Measurements from ENCODE around the gene MAPK11.

The MAPK11 gene

GRCh38 chr22:50264104-50264745 lies 6.0 kb downstream of the MAPK11 start:
- H3K4me3 ChIP-seq (ENCODE audit: low read depth, low read length): no peak overlapping the region
- no peak for TF ChIP-seq CTCF (conservative IDR thresholded peaks at IDR 0.05; ENCODE audit: low read depth, low read length)
- no peak for DNase-seq (ENCODE audit: low read depth)

DNA sequence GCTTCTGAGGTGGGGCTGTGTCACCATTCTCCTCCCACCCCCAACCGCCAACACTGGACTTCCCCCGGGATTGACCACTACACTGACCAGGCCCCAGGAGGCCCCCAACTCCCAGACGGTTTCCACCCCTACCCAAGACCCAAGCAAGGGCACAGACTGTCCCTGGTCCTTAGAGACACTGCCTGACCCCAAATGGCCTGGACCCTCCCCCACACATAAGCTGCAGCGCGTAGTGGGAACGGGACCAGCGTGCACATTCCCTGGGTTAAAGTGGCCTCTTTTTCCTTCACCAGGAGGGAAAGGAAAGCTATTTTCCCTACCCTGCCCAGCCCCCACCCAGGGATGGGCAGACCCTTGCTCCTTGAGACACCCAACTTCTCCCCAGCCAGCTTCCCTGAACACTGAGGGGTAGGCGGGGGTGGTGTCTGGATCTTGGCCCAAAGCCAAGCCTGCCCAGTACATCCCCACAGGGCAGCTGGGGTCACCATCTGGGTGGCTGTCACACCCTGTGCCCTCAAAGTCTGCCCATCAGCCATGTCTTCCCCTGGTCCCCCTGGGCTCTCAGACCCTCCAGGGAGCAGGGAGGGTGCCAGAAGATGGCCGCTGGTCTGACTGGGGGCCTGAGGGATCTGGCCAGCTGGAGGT lies 7.1 kb downstream of the MAPK11 start:
- no peak overlapping the region for H3K4me3 ChIP-seq (ENCODE audit: low read depth, low read length)
- no peak for TF ChIP-seq CTCF (conservative IDR thresholded peaks at IDR 0.05; ENCODE audit: low read depth, low read length)
- no peak for DNase-seq (ENCODE audit: low read depth)

DNA sequence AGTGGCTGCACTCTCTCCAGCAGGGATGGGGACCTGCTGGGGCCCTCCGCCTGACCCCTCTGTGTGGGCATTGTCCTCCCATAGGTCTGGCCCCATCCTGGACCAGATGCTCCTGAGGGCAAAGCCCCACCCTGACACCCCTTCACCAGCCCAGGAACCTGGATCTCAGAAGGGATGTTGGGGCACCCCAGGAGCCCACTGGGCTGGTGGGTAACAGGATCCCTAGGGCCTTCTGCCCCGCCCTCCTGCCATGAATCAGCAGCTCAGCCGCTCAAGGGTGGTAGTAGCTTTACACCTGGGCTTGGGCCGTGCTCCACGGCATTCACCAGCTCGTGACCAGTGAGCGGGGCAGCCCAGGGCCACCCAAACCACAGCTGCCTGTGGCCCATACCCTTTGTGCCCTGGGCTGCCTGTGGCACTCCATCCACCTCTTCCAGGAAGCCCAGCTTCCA lies 7.7 kb downstream of the MAPK11 start:
- no peak for TF ChIP-seq CTCF (conservative IDR thresholded peaks at IDR 0.05; ENCODE audit: low read depth, low read length)
- no peak for DNase-seq (ENCODE audit: low read depth)
- no peak overlapping the region for H3K4me3 ChIP-seq (ENCODE audit: low read depth, low read length)

GRCh38 chr22:50261615-50262459 lies 8.3 kb downstream of the MAPK11 start, which contains the start of gene MAPK12:
TSS of gene MAPK12 (minus strand) at chr22:50261683. CDS start at chr22:50261509, 174 bp downstream.
- no peak for TF ChIP-seq CTCF (conservative IDR thresholded peaks at IDR 0.05; ENCODE audit: low read depth, low read length)
- peak; percentile 28 for DNase-seq (ENCODE audit: low read depth)
- peak within 1 kb of the TSS; percentile 67 for H3K4me3 ChIP-seq (ENCODE audit: low read depth, low read length)

GRCh38 chr22:50260801-50261614 lies 9.2 kb downstream of the MAPK11 start:
- no peak for TF ChIP-seq CTCF (conservative IDR thresholded peaks at IDR 0.05; ENCODE audit: low read depth, low read length)
- H3K4me3 ChIP-seq (ENCODE audit: low read depth, low read length): peak overlapping the region; percentile 67
- peak; percentile 80 for DNase-seq (ENCODE audit: low read depth)

- TF ChIP-seq CTCF (conservative IDR thresholded peaks at IDR 0.05; ENCODE audit: low read depth, low read length): no peak
- no peak for DNase-seq (ENCODE audit: low read depth)
- H3K4me3 ChIP-seq (ENCODE audit: low read depth, low read length): peak overlapping the region; percentile 67
Measured at GRCh38 chr22:50260434-50260800, 9.8 kb downstream of the MAPK11 start.

Data from choroid plexus epithelial cell (primary cell).